DMS114 treated with DMSO at 0.1 percent for 48 hours (cell line): ENCODE data around the gene NRARP.

Experiments used
- DNase-seq: peaks from one replicate; lab custom pipeline; 2025; ENCODE audit not compliant: unreplicated experiment; lab: John Stamatoyannopoulos, UW

The NRARP gene

DNA sequence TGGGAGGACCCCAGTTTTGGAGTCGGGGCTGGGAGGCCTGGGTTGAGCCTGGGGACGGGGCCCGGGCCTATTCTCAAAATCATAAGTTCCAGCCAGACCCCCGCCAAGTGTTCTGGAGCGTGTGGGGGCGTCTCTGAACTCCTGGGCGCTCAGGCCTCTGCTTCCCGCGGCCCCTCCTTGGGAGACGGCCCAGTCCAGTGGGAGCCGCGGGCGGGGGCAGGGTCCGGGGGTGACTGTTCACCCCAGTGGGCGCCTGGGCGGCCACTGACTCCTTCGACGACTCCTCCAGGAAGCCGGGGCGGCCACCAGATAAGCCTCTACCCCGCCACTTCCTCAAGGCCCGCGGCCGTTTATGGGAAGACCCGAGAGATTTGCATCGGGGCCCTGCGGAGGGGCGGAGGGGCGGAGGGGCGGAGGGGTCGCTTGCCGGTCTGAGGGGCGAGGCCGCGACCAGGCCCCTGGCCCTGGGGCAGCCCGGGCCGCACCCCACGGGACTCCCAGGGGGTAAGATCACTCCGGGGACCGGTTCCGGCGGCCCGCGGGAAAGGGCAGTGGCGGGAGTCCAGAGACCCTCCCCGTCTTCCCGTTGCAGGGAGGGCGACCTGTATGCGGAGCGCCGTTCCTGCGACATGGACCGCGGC, 23.9 kb downstream of the NRARP start:
- DNase-seq: no peak

DNA sequence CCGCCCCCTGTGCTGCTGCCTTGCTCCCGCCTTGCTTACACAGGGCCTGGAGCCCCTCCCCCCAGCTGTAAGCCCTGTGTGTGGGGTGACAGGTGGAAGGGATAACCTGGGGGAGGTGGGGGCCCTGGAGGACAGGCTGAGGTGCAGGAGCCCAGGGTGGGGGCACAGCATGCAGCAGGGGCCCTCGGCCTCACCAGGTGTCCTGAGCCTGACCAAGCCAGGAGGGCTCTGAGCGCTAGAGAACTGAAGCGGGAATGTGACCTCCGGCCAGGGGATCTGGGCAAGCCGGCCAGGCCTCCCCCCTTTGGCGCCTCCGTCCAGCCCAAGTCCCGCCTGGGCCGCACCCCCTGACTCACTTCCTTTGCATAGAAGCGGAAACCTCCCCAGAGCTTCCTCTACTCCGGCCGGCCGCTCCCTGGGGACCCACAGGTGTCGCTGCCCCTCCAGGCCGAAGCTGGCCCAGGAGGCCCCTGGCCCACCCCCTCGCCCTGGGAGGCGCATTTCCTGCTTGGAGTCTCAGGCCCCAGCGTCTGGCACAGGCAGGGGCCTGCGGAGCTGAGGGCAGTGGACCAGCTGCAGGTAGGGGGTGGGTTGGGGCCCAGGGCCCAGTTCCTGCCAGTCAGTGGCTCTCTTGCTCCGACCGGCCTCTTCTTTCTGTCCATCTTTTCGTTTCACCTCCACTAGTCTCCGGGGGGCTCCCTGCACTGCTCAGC, 24.6 kb downstream of the NRARP start, which contains the start of gene TOR4A:
TOR4A (plus strand) TSS at position 398 of the 713 bp plus-strand sequence. CDS start 964 bp downstream, outside the sequence.
- DNase-seq: no peak

DNA sequence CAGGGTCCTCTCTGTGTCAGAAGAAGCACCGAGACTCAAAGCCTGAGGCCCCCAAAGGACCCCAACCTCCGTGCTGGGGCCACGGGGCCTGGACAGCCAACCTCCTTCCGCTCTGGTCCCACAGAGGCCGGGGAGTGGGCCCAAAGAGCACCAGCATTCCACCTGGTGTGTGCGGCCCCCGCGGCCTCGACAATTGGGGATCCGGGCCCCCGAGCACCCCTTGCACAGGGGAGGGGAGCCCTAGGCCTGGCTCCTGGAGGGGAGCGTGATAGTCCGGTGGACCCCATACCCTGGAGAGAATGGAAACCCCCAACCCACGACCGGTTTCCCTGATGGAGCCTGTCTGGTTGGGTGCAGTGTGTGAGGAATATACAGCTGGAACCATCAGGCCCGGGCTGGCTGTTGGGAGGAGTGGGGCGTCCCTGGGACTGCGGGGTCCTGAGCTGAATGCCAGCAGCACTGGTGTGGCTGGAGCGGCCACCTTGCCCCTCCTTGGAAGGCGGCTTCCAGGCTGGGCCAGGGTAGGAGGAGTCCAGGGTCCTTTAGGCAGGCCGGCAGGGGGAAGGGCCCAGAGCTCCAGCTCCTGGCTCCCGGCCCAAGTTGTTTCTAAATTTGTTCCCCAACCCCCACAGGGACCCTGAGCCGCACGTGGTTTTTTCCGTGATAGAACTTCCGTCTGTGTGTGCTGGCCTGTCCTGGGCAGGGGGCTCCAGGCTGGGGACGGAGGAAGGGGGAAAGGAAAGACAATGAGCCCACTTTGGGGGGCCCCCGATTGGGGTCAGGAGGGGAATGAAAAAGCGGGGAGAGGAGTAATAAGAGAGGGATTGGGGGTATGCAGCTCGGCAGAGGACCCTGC, 25.4 kb downstream of the NRARP start:
- DNase-seq: no peak

DNA sequence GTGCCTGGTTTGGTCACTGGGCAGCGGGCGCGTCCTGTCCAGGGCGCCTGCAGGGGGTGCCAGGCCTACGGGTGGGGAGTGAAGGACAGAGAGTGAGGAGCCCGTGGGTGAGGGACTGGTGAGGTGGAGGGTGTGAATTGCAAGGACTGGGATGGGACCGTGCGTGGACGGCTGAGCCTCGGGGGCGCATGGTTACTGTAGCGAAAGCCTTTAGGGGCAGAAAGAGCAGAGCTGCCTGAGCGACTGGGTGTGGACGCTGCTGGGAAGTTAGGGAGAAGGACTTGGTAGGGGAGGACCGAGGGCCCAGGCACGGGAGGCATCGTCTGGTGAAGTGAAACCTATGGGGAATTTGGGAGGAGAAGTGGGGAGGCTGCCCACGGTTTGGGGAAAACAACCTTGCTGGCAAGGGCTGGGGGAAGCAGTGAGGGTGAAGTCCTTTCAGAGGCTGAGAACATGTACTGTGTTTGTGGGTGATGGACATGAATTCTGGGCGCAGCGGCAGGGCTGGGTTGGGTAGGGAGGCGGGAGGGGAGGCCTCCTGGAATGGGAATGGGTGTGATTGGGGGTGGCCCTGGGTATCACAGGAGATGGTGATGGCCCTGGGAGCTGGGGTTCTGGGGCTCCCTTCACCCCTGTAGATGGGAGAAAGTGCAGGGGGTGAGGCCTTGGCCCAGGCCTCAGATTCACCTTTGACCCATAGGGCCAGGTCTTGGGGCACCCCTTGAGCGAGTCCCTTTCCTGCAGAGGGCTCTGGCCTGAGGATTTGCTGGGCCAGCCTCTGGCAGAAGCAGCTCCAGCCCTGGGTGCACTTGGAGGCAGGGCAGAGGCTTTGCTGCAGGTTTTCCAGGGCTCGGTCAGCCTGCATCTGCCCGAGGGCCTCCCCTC, 26.2 kb downstream of the NRARP start:
- no peak for DNase-seq

DNA sequence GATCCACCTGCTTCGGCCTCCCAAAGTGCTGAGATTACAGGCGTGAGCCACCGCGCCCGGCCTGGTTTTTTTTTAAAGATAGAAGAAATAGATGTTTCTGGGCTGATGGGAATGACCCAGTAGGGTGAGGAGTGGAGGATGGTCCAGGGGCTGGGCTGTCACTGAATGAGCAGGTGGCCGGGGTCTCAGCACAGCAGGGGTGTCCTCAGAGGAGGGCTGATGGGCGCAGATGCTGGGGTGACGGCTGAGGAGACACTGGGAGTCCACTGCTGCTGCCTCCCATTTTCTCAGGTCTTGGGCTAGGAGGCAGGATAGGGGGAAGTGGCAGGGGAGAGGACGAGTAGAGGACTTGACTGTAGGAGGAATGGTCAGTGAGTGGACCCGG, 26.9 kb downstream of the NRARP start:
- DNase-seq: no peak

DNA sequence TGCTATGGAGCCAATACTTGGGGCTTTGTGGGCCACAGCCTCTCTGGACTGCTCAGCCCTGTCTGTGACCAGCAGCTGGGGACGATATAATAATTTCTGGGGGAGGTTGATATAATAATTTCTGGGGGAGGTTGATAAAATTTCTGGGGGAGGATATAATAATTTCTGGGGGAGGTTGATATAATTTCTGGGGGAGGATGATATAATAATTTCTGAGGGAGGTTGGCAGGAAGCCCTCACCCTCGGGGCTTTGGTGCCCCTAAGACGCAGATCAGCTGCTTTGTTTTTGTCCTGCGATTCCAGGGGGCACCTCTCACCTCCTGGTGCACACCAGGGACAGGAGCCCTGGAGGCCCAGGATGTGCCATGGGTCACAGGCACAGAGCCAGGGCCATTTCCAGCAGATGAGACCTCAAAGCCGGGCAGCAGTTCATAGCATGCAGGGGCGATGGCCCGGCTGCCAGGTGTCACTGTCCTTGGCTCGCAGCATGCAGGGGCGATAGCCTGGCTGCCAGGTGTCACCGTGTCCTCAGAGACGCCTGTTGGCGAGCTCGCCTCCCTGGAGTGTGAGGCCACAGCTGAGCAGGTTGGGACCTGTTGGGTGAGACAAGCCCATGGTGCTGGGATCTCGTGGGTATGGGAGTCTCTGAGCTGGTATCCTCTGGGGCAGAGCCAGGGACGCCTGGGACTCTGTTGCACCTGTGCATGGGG, 28.3 kb downstream of the NRARP start:
- DNase-seq: no peak

DNA sequence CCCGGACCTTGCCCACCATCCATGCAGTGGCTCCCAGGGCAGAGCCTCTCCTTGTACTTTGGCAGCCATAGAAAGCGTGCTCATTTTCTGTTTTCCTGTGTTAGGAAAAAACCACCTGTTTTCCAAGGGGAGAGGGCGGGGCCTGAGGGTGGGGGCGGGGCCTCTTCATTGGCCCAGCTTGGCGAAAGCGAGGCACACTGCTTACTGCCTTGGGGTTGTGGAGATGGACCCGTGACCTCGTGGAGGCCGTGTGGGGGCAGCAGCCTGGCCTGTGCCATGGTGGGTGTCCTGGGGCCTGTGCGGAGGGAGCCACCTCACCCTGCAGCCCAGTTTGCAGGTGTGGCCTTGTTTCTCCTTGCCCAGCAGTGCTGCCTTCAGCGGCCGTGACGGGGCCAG, 29.0 kb downstream of the NRARP start:
- no peak for DNase-seq

DNA sequence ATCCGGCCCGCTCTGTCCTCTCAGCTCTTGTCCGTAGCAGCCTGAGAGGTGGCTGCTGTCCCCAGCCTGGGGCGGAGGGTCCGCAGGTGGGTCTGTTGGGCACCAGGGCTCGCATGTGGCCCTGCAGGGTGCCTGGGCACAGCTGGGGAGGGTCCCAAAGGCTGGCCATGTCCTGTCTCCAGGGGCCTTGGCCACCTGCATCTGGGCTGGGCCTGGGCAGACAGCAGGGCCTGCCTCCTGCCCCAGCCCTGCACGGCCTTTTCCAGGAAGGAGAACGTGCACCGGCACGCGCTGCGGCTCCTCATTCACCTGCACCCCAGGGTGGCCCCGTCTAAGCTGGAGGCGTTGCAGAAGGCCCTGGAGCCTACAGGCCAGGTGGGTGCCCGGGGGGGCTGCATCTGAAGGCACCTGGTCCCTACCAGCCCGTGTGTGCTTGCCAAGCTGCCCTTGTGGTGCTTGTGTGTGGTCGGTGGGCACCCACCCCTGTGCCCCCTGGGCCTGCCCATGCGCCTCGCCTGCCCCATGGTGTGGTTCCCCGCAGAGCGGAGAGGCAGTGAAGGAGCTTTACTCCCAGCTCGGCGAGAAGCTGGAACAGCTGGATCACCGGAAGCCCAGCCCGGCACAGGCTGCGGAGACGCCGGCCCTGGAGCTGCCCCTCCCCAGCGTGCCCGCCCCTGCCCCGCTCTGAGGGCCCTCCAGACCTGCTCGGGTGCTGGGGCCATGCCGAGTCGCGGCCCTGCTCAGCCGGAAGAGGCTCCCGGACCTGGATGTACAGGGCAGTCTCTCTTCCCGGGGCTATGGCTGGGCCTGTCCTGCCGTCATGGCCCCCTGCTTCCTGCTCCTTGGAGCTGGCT, 29.6 kb downstream of the NRARP start:
- no peak for DNase-seq

DNA sequence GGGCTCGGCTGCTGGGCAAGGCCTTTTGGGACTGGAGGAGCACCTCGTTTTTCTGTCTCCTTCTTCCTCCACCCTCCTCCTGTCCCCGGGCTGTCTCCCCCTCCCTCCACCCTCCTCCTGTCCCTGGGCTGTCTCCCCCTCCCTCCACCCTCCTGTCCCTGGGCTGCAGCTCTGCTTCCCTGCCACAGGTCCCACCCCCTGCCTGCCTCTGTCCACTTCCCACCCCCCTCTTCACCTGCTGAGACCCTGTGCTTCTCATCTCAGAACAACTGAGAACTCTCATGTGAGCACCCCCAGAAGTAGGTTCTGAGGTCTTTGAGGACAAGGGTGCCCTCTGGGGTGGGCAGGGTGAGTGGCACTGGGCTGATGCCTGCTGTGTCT, 30.4 kb downstream of the NRARP start:
- DNase-seq: no peak

DNA sequence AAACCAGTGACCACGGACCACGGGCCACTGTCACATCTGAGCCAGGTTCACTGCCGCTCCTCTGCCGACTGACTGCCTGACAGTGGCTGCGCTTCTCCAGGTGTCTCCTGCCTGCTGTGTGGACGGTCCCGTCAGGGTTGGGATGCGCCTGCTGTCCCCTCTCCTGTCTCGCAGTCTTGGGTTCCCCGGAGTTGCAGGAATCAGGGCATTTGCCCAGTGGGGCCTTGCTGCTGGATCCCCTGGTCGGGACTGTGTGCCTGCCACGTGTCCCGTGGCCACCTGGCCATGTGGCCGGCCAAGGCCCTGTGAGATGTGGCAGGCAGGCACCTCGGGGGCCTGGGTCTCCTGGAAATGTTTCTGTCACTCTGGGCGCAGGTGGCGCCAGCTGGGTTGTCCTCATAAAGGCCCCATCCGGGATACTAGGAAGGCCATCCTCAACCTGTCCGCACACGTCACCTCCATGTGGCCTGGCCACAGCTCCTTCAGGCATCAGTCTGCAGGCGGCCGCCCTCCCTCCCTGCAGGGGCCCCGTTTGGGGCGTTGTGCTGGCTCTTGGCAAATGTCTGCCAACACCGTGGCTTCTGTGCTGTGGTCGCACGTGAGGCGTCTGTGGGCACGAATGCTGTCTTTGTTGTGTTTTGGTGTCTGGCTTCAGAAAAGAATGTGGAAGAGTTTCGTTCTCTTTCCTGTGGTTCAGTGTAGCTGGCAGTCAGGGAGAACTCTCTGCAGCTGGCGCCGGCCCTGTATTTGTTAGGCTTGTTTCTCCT, 31.0 kb downstream of the NRARP start:
- no peak for DNase-seq

DNA sequence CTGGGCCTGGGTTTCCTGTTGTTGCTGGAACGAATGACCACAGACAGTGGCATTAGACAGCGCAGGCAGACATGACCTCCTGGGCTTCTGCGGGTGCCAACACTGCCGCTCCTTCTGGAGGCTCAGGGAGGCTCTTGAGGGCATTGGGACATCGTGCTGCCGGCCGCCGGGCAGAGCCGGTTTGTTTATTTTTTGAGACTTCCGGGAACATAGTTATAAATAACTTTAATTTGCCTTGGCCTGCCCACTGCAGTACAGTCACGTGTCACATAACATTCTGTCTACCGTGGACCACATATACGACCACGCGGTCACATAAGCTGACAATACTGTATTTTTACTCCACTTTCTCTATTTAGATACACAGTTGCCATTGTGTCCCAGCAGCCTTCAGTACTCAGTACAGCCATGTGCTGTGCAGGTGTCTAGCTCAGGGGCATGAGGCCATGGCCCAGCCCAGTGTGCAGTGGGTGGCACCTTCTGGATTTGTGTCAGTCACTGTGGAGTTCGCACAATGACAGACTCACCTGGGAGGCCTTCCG, 32.8 kb downstream of the NRARP start:
- DNase-seq: no peak

DNA sequence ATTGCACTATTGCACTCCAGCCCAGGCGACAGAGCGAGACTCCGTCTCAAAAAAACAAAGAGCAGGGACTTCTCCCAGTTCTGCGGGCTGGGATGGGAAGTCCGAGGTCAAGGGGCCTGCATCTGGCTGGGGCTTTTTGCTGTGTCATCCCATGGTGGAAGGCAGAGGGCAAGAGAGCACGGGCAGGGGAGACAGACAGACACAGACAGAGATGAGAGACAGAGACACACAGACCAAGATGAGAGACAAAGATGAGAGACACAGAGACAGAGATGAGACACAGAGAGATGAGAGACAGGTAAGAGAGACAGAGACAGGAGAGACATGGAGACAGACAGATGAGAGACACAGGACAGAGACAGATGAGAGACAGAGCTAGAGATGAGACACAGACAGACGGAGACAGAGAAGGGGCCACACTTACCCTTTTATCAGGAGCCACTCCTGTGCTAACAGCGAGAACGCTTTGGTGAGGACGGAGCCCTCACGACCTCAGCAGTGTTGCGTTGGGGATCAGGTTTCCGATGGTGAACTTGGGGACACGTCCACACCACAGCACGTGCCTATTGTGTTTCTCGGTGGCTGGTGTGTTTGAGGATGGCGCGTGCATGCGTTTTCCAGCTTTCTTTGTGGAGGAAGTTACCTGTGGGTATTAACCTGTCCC, 33.4 kb downstream of the NRARP start:
- no peak for DNase-seq

DNA sequence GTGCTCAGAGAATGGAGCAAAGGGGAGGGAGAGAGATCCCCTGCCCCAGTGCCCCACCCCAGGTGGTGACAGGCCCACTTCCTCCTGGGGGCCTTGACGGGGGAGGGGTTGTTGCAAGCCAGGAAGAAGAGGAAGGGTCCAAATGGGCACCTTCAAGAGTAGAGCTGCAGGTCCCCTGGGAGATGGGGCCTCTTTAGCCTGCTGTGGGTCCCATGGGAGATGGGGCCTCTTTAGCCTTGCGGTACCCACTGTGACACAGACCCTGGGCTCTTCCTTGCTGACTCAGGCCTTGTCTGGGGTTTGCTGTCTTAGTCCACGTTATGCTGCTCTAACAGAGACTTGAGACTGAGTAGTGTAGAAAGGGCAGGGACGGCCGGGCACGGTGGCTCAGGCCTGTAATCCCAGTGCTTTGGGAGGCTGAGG, 34.1 kb downstream of the NRARP start:
- DNase-seq: no peak

DNA sequence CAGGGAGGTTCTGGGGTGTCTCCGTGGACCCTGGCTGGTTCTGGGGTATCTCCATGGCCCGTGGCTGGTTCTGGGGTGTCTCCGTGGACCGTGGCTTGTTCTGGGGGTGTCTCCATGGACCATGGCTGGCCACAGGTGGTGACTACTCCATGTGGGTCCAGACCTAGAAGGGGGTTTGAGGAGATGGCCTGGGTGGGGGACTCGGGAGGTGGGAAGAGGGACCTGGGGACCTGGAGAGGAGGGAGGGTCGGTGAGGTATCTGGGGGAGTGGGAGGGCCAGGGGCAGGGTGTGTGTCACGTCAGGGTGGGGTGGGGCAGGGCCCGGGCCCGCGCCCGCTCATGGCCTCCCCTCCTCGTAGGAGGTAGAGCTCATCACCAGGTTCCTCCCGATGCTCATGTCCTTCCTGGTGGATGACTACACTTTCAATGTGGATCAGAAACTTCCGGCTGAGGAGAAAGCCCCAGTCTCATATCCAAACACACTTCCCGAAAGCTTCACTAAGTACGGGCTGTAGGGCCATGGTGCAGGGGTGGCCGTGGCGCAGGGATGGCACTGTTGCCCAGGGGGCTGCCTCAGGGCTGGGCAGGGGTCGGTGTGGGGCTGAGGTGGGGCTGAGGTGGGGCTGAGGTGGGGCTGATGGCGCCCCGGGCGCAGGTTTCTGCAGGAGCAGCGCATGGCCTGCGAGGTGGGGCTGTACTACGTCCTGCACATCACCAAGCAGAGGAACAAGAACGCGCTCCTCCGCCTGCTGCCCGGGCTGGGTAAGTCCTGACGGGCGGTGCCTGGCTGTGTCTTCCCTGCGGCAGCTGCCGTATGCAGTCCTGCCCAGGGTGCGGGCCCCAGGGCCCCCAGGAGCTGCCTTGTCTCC, 35.3 kb downstream of the NRARP start:
- no peak for DNase-seq

DNA sequence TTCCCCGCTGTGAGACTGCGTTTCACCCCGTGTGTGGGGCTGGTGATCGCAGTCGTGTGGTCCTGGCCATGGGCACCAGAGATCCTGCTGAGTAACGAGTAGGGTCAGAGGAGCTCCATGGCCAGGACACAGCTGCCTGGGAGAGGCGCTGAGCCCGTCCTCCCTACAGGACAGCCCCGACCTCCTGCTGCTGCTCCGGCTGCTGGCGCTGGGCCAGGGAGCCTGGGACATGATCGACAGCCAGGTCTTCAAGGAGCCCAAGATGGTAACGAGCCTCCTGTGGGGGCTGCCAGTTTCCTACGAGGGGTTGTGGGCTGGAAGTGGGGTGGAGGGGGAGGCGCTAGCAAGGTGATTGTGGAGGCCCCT, 35.9 kb downstream of the NRARP start:
- no peak for DNase-seq

DNA sequence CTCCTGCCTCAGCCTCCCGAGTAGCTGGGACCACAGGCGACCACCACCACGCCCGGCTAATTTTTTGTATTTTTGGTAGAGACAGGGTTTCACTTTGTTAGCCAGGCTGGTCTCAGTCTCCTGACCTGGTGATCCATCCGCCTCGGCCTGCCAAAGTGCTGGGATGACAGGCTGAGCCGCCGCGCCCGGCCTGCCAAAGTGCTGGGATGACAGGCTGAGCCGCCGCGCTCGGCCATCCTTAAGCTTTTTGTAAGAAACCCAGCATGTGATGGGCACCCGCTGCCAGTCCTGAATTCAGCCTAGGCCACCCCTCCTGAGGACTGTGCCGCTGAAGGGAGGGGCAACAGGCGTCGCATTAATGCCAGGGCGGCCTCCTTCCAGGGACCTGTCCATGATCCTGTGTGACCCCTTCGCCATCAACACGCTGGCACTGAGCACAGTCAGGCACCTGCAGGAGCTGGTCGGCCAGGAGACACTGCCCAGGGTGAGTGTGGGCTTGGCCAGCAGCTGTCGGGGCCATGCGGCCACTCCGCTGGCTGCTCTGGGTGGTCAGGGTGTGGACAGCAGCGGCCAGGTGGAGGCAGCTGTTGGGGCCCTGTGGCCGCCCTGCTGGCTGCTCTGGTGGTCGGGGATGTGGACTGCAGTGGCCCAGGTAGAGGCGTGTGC, 36.4 kb downstream of the NRARP start:
- no peak for DNase-seq
